ENCODE measurements around the gene ZNF700.
"Not testable (repeated sequence)": the region's sequence is repeated elsewhere in the genome, so short reads cannot be mapped to it uniquely, and the experiment has no call there.

Gene ZNF700

DNA sequence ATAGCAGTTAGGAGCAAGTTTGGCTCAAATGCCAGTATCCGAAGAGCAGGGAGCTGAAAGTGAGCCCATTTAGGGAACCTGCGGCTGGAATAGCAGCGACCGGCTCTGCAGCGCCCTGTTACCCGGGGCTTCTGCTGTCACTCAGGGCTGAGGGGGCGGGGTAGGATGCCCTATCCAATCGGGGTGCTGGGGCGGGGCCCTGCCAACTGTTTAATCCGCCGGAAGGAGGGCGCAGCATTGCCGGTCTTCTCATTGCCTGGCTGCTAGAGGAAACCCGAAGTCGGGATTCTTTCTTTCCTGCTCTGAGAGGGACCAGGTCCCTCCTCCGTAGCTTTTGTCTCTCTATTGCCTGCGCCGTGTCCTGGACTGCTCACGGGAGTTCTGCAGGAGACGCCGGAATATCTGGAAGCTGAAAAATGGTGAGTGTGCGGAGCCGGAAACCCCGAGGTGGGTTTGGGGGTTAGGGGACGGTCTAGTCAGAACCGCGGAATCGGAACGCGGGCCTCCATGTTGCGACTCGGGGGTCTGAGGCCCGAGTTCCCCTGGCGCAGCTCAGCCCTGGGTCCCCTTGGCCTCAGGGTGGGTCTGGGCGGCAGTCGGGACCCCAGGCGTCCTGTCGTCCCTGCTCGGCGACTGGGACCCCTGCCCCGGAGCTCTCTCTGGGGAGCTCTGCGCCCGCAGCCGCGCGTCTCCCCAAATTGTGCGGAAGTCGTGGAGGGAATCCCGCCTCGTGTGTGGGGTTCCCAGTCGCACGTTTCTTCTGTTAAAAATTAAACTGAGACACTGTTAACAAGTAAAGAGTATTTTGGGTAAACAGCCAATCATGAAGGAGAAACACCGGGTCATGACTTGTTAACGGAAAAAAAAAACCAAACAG, 62.7 kb downstream of the ZNF700 start (continued):
- TF ChIP-seq, protein P1, sequence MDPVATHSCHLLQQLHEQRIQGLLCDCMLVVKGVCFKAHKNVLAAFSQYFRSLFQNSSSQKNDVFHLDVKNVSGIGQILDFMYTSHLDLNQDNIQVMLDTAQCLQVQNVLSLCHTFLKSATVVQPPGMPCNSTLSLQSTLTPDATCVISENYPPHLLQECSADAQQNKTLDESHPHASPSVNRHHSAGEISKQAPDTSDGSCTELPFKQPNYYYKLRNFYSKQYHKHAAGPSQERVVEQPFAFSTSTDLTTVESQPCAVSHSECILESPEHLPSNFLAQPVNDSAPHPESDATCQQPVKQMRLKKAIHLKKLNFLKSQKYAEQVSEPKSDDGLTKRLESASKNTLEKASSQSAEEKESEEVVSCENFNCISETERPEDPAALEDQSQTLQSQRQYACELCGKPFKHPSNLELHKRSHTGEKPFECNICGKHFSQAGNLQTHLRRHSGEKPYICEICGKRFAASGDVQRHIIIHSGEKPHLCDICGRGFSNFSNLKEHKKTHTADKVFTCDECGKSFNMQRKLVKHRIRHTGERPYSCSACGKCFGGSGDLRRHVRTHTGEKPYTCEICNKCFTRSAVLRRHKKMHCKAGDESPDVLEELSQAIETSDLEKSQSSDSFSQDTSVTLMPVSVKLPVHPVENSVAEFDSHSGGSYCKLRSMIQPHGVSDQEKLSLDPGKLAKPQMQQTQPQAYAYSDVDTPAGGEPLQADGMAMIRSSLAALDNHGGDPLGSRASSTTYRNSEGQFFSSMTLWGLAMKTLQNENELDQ (tag by site-specific recombination; IDR thresholded peaks at IDR 0.05; ENCODE audit: low read depth): no peak
- TF ChIP-seq HOXC10 (CRISPR knock-in tag; IDR thresholded peaks at IDR 0.05) (no peak), REPIN1 (tag by site-specific recombination; IDR thresholded peaks at IDR 0.05; ENCODE audit: low read depth) (no peak), SP2 (tag by site-specific recombination; IDR thresholded peaks at IDR 0.05) (peak; percentile 92), SALL2 (tag by site-specific recombination; IDR thresholded peaks at IDR 0.05; ENCODE audit: borderline replicate concordance) (no peak), ZBTB17 (tag by site-specific recombination; IDR thresholded peaks at IDR 0.05) (peak; percentile 67), WT1 (tag by site-specific recombination; IDR thresholded peaks at IDR 0.05) (no peak), ZBTB48 (tag by site-specific recombination; IDR thresholded peaks at IDR 0.05) (peak; percentile 78), GLI2 (tag by site-specific recombination; IDR thresholded peaks at IDR 0.05; ENCODE audit: borderline replicate concordance, low read depth) (no peak)
- TF ChIP-seq, protein P2, sequence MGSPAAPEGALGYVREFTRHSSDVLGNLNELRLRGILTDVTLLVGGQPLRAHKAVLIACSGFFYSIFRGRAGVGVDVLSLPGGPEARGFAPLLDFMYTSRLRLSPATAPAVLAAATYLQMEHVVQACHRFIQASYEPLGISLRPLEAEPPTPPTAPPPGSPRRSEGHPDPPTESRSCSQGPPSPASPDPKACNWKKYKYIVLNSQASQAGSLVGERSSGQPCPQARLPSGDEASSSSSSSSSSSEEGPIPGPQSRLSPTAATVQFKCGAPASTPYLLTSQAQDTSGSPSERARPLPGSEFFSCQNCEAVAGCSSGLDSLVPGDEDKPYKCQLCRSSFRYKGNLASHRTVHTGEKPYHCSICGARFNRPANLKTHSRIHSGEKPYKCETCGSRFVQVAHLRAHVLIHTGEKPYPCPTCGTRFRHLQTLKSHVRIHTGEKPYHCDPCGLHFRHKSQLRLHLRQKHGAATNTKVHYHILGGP (tag by site-specific recombination; IDR thresholded peaks at IDR 0.05): no peak
- TF ChIP-seq, protein P3, sequence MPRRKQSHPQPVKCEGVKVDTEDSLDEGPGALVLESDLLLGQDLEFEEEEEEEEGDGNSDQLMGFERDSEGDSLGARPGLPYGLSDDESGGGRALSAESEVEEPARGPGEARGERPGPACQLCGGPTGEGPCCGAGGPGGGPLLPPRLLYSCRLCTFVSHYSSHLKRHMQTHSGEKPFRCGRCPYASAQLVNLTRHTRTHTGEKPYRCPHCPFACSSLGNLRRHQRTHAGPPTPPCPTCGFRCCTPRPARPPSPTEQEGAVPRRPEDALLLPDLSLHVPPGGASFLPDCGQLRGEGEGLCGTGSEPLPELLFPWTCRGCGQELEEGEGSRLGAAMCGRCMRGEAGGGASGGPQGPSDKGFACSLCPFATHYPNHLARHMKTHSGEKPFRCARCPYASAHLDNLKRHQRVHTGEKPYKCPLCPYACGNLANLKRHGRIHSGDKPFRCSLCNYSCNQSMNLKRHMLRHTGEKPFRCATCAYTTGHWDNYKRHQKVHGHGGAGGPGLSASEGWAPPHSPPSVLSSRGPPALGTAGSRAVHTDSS (tag by site-specific recombination; IDR thresholded peaks at IDR 0.05): no peak

DNA sequence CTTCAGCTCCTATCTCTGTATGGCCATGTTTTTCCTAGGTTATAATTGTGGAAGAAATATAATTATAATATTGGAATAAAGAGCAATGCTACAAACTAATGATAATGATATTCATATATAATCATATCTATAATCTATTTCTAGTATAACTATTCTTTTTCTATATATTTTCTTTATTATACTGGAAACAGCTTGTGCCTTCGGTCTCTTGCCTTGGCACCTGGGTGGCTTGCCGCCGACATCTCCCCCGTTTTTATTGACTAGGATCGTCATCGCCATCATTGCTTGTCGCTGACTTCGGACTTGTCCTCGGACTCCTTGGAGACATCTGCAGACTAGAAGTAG, 64.2 kb downstream of the ZNF700 start:
- Histone ChIP-seq H3K4me3 (ENCODE audit: low read depth, low read length) (no peak overlapping the region), H3K9me3 (ENCODE audit: control insufficient read depth, insufficient read depth, low read depth, low read length) (no peaks in the 10 kb centered on the region), H3K27ac (ENCODE audit: extremely low read depth, low read depth, low read length) (no peak overlapping the region), H3K4me1 (ENCODE audit: control insufficient read depth, insufficient read depth, low read length) (no peaks in the 10 kb centered on the region), H3K36me3 (ENCODE audit: control insufficient read depth in 2 of 2, insufficient read depth in 1 of 2, low read length in 2 of 2) (no peaks in the 10 kb centered on the region)
- no peak for TF ChIP-seq ZNF175 (tag by site-specific recombination; IDR thresholded peaks at IDR 0.05)
- TF ChIP-seq, protein P4, sequence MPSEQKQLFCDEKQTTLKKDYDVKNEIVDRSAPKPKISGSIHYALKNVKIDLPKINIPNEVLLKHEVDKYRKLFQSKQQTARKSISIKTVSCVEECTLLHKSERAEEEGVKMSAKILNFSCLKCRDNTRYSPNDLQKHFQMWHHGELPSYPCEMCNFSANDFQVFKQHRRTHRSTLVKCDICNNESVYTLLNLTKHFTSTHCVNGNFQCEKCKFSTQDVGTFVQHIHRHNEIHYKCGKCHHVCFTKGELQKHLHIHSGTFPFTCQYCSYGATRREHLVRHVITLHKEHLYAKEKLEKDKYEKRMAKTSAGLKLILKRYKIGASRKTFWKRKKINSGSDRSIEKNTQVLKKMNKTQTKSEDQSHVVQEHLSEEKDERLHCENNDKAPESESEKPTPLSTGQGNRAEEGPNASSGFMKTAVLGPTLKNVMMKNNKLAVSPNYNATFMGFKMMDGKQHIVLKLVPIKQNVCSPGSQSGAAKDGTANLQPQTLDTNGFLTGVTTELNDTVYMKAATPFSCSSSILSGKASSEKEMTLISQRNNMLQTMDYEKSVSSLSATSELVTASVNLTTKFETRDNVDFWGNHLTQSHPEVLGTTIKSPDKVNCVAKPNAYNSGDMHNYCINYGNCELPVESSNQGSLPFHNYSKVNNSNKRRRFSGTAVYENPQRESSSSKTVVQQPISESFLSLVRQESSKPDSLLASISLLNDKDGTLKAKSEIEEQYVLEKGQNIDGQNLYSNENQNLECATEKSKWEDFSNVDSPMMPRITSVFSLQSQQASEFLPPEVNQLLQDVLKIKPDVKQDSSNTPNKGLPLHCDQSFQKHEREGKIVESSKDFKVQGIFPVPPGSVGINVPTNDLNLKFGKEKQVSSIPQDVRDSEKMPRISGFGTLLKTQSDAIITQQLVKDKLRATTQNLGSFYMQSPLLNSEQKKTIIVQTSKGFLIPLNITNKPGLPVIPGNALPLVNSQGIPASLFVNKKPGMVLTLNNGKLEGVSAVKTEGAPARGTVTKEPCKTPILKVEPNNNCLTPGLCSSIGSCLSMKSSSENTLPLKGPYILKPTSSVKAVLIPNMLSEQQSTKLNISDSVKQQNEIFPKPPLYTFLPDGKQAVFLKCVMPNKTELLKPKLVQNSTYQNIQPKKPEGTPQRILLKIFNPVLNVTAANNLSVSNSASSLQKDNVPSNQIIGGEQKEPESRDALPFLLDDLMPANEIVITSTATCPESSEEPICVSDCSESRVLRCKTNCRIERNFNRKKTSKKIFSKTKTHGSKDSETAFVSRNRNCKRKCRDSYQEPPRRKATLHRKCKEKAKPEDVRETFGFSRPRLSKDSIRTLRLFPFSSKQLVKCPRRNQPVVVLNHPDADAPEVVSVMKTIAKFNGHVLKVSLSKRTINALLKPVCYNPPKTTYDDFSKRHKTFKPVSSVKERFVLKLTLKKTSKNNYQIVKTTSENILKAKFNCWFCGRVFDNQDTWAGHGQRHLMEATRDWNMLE (tag by site-specific recombination; conservative IDR thresholded peaks at IDR 0.05; ENCODE audit: low read depth): 0 out of 2 replicates have a peak, but pooled peaks have one; percentile 3
- ChIA-PET POLR2A (interaction anchor here (0.6 to 2.7 kb wide), 6 partner anchors 25 to 375 kb away, joined by 3 to 7 read pairs (median 4); partner anchors contain the start of genes ZNF20, ZNF433 and ZNF491), CTCF (interaction anchor here (0.6 to 4.2 kb wide), 17 partner anchors 9 to 859 kb away, joined by 3 to 29 read pairs (median 4); partner anchors contain the start of genes ZNF20, ZNF491, ZNF69 and ZNF700)

DNA sequence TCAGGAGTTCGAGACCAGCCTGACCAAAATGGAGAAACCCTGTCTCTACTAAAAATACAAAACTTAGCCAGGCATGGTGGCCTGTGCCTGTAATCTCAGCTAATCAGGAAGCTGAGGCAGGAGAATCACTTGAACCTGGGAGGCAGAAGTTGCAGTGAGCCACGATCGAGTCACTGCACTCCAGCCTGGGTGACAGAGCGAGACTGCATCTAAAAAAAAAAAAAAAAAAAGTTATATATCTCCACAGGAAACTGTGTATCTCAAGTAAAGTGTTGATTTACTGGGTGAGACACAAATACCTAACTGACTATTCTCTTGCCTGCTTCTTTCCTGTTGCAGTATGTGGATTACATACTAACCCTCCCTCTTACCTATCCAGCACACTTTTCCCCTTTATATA, 67.0 kb downstream of the ZNF700 start:
- POLR2A ChIA-PET; H3K9me3 ChIP-seq (ENCODE audit: control insufficient read depth, insufficient read depth, low read depth, low read length); H3K4me3 ChIP-seq (ENCODE audit: low read depth, low read length); H3K36me3 ChIP-seq (ENCODE audit: control insufficient read depth in 2 of 2, insufficient read depth in 1 of 2, low read length in 2 of 2); H3K27ac ChIP-seq (ENCODE audit: extremely low read depth, low read depth, low read length); H3K4me1 ChIP-seq (ENCODE audit: control insufficient read depth, insufficient read depth, low read length): not testable (repeated sequence)
- CTCF ChIA-PET: interaction anchor here (0.7 to 0.8 kb wide), 2 partner anchors 8 to 145 kb away, joined by 3 read pairs; no protein-coding TSS in a partner anchor
